ENCODE data around the gene SNX30.

DNA sequence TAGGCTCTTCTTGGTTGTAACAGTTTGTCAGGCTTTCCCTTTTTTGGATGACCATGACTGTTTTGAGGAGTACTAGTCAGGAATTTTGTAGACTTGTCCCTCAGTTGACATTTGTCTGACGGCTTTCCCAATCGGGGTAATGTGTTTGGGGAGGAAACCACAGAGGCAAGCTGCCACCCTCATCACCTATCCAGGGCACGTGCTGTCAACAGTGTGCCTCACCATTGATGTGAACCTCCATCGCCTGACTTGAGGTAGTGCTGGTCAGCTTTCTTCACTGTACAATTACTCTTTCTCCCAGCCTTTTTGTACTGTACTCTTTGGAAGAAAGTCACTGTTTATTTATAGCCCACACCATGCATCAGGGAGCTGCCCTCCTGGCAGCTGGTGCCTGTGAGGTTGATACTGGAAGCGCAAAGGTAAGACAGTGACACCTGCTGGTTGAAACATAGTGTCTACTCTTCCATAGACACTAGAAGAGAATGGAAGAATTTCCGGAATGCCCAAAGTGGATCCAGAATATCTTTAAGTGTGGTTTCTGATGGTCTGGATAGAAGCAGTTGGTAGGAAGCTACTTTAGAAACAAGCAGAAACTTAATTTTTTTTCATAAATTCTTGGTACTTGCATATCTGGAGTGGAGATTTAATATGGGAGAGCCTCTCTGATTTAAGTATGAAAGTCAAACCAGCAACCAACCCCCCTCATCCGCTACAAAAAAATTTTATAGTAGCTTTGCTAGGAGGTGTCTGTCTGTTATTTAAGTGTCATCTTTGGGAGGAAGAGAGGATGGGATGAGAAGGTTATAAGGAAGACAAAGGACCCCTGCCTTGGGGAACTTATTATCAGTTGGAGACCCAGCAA lies 69.3 kb downstream of the SNX30 start:
- no peak for TF ChIP-seq POLR2A (IDR thresholded peaks at IDR 0.05)
- TF ChIP-seq, protein P1, sequence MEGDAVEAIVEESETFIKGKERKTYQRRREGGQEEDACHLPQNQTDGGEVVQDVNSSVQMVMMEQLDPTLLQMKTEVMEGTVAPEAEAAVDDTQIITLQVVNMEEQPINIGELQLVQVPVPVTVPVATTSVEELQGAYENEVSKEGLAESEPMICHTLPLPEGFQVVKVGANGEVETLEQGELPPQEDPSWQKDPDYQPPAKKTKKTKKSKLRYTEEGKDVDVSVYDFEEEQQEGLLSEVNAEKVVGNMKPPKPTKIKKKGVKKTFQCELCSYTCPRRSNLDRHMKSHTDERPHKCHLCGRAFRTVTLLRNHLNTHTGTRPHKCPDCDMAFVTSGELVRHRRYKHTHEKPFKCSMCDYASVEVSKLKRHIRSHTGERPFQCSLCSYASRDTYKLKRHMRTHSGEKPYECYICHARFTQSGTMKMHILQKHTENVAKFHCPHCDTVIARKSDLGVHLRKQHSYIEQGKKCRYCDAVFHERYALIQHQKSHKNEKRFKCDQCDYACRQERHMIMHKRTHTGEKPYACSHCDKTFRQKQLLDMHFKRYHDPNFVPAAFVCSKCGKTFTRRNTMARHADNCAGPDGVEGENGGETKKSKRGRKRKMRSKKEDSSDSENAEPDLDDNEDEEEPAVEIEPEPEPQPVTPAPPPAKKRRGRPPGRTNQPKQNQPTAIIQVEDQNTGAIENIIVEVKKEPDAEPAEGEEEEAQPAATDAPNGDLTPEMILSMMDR (IDR thresholded peaks at IDR 0.05) = peak; percentile 30 to 40 (median 40)
- no peak for TF ChIP-seq POLR2AphosphoS5 (IDR thresholded peaks at IDR 0.05; ENCODE audit: insufficient read depth in 1 of 2, low read depth in 1 of 2)

Data from vagina (tissue), 2 donors.